A549 (cell line): ENCODE data around the gene KRTAP3-2. TPM values are rescaled to one million over a fixed set of nuclear protein-coding genes. Genes with fewer than 3 reads are reported as not detected.

Experiments used
- ATAC-seq, 2 experiments: fragments of 200-7000 bp in 1 of 2; fragments of >200 bp in 1 of 2; cut with Nextera tagmentation in 1 of 2; cut with Tn5 transposase in 1 of 2; 3 replicates each; pipeline versions ENCODE4 v1.8.0 to v1.9.1; 2018 to 2020; ENCODE audit warnings: mild to moderate bottlenecking in 1 of 2, moderate library complexity in 1 of 2
- CTCF ChIA-PET: fragments of 300-600 bp; sonication (Branson Sonifier 250); formaldehyde crosslinking; extraction: SDS; loops from one replicate; lab custom pipeline; 2021; ENCODE audit warnings: antibody characterized with exemption, inconsistent platforms; lab: Yijun Ruan, JAX
- POLR2A ChIA-PET: fragments of 350-600 bp; formaldehyde crosslinking; extraction: SDS; loops from one replicate; lab custom pipeline; 2021; ENCODE audit warnings: antibody characterized with exemption, inconsistent platforms; lab: Yijun Ruan, JAX
- DNase-seq, 2 experiments: peaks; one replicate each; pipeline versions ENCODE4 v3.0.0 to v3.0.0-alpha.2; 2011 to 2016; ENCODE audit warnings: low read depth in 1 of 2, low spot score in 1 of 2
- FAIRE-seq: peaks from 2 replicates; lab custom pipeline; 2011; peaks lifted over from hg19 to GRCh38; lab: Jason Lieb, UNC
- H3K27ac ChIP-seq, 2 experiments: fragments of >200 bp; sonication (Bioruptor Twin); formaldehyde crosslinking; 3 replicates each; pipeline ENCODE4 v1.5.1; 2016 to 2017
- H3K4me1 ChIP-seq: fragments of >200 bp; sonication (Bioruptor Twin); formaldehyde crosslinking; 3 replicates; pipeline ENCODE4 v1.6.1; 2016
- H3K4me2 ChIP-seq: fragments of >200 bp; sonication (Bioruptor Twin); formaldehyde crosslinking; 3 replicates; pipeline ENCODE4 v1.6.1; 2016
- H3K4me3 ChIP-seq: fragments of >200 bp; sonication (Bioruptor Twin); formaldehyde crosslinking; 3 replicates; pipeline ENCODE4 v1.5.1; 2016
- H3K9me3 ChIP-seq: fragments of >200 bp; sonication (Bioruptor Twin); formaldehyde crosslinking; 3 replicates; pipeline ENCODE4 v1.6.1; 2016
- ATOH8 ChIP-seq: fragments of 250-450 bp; sonication (Bioruptor Pico); IDR thresholded peaks from 2 replicates; pipeline ENCODE4 v1.5.0; 2020; ENCODE audit warnings: low read depth, mild to moderate bottlenecking, moderate library complexity
- CEBPB ChIP-seq, 2 experiments: fragments of >200 bp in 1 of 2; sonication (Bioruptor Twin) in 1 of 2; formaldehyde crosslinking in 1 of 2; IDR thresholded peaks; 2 replicates each; pipeline ENCODE4 v1.6.1; 2012 to 2016
- CTCF ChIP-seq: fragments of >200 bp; sonication (Bioruptor Twin); formaldehyde crosslinking; IDR thresholded peaks from 3 replicates; pipeline ENCODE4 v1.5.1; 2016
- EHF ChIP-seq: fragments of 250-450 bp; sonication (Bioruptor Pico); IDR thresholded peaks from 2 replicates; pipeline ENCODE4 v1.5.0; 2020; ENCODE audit warnings: mild to moderate bottlenecking
- ELK1 ChIP-seq: fragments of 150-350 bp; IDR thresholded peaks from 2 replicates; pipeline ENCODE4 v1.6.1; 2014; ENCODE audit warnings: low read depth, mild to moderate bottlenecking, low read length
- HEYL ChIP-seq: fragments of 250-450 bp; sonication (Bioruptor Pico); IDR thresholded peaks from 2 replicates; pipeline ENCODE4 v1.8.0; 2021; ENCODE audit warnings: mild to moderate bottlenecking, moderate library complexity
- HOXB5 ChIP-seq: fragments of 250-450 bp; sonication (Bioruptor Pico); IDR thresholded peaks from 2 replicates; pipeline ENCODE4 v1.5.0; 2020; ENCODE audit warnings: mild to moderate bottlenecking, moderate library complexity
- MAFK ChIP-seq: fragments of 450-650 bp; IDR thresholded peaks from 2 replicates; pipeline ENCODE4 v1.6.1; 2014; ENCODE audit not compliant: partially characterized antibody
- MAX ChIP-seq: IDR thresholded peaks from 2 replicates; pipeline ENCODE4 v1.6.1; 2012
- POLR2AphosphoS2 ChIP-seq: conservative IDR thresholded peaks from 2 replicates; pipeline ENCODE4 v1.6.1; 2012; ENCODE audit warnings: low read length, improper control_type of control experiment, inconsistent platforms
- RFX5 ChIP-seq: fragments of 450-650 bp; IDR thresholded peaks from 2 replicates; pipeline ENCODE4 v1.7.1; 2014; ENCODE audit warnings: antibody characterized with exemption, mild to moderate bottlenecking, moderate library complexity
- RNF2 ChIP-seq: fragments of 200-600 bp; sonication (generic); IDR thresholded peaks from 2 replicates; pipeline ENCODE4 v1.6.1; 2016; ENCODE audit warnings: low read depth, mild to moderate bottlenecking, antibody characterized with exemption, moderate library complexity, borderline replicate concordance
- SMC3 ChIP-seq: fragments of >200 bp; sonication (Bioruptor Twin); formaldehyde crosslinking; IDR thresholded peaks from 3 replicates; pipeline ENCODE4 v1.6.1; 2018; ENCODE audit warnings: inconsistent platforms
- ZC3H11A ChIP-seq: fragments of 450-650 bp; IDR thresholded peaks from 2 replicates; pipeline ENCODE4 v1.6.1; 2014; ENCODE audit warnings: antibody characterized with exemption, mild to moderate bottlenecking
- WGBS: methylation state at CpG from one replicate; pipeline ENCODE4 v1.1.6; 2017; ENCODE audit errors: missing lambda C conversion rate; 5-methylcytosine and 5-hydroxymethylcytosine counted together
- polyA plus RNA-seq, 4 experiments: library from polyadenylated mRNA; depleted of rRNA in 3 of 4; stranded (reverse); fragments of >200 nt; fragmentation: RNase III in 1 of 4; extraction: RNeasy Plus Mini Kit Qiagen cat#74134 plus additional on column Dnase treatment in 1 of 4; gene quantifications; 2 replicates in 3 of 4; 3 replicates in 1 of 4; pipeline ENCODE4 v1.2.3, GENCODE V29; 2011 to 2017

The KRTAP3-2 gene
- polyA plus RNA-seq, 2 of the 4 experiments (the other 2 are of a cell fraction), result not detected

- peak; percentile 45 for TF ChIP-seq CTCF
- TF ChIP-seq ELK1, result no peak
- no peak for TF ChIP-seq EHF
- no peak for TF ChIP-seq ATOH8 (CRISPR knock-in tag)
- TF ChIP-seq MAX, result no peak
- no peak for TF ChIP-seq RFX5
- TF ChIP-seq CEBPB (IDR thresholded peaks at IDR 0.05), result no peak
- TF ChIP-seq POLR2AphosphoS2, result no peak
- no peak for TF ChIP-seq ZC3H11A
Measured at GRCh38 chr17:40963838-40964237, 35.9 kb downstream of the KRTAP3-2 start (continued).

GRCh38 chr17:40962059-40962561 lies 37.6 kb downstream of the KRTAP3-2 start:
- ATAC-seq, result no peak
- H3K9me3 ChIP-seq, result no peaks in the 10 kb centered on the region
- TF ChIP-seq MAFK, result peak; percentile 73
- TF ChIP-seq HOXB5 (CRISPR knock-in tag), result no peak
- ChIA-PET POLR2A (no interaction called here), CTCF (interaction anchor here (1.1 to 1.8 kb wide), 6 partner anchors 11 to 587 kb away, joined by 3 to 6 read pairs (median 4); no protein-coding TSS in a partner anchor)
- no peak for FAIRE-seq
- no peak overlapping the region for H3K4me2 ChIP-seq
- 90% methylated on average over 4 of the region's 4 CpGs for WGBS
- no peak for DNase-seq
- peaks cover 12% of the 10 kb centered on the region for H3K4me1 ChIP-seq
- H3K27ac ChIP-seq, result no peak overlapping the region
- H3K4me3 ChIP-seq, result no peak overlapping the region

GRCh38 chr17:40961591-40961990 lies 38.1 kb downstream of the KRTAP3-2 start:
- Histone ChIP-seq H3K4me1 (peaks cover 17% of the 10 kb centered on the region), H3K4me3 (no peak overlapping the region), H3K27ac (no peak overlapping the region), H3K4me2 (no peak overlapping the region), H3K9me3 (no peaks in the 10 kb centered on the region)
- ATAC-seq, result no peak
- FAIRE-seq, result no peak
- DNase-seq, result no peak
- ChIA-PET CTCF (interaction anchor here (1.1 to 1.8 kb wide), 6 partner anchors 11 to 587 kb away, joined by 3 to 6 read pairs (median 4); no protein-coding TSS in a partner anchor), POLR2A (no interaction called here)
- no peak for TF ChIP-seq HEYL (CRISPR knock-in tag)
- no peak for TF ChIP-seq CTCF
- TF ChIP-seq RNF2, result no peak
- no peak for TF ChIP-seq SMC3
- WGBS, result 43% methylated on average over 1 of the region's 1 CpG
